CD8-positive, alpha-beta memory T cell (primary cell): ENCODE results near the gene CTNND2. TPM values are rescaled to one million over a fixed set of nuclear protein-coding genes. Genes with fewer than 3 reads are reported as not detected.

Source experiments
- CTCF ChIA-PET: fragments of 350-600 bp; sonication (Branson Sonifier 250); formaldehyde crosslinking; loops from one replicate; lab custom pipeline; 2021; ENCODE audit warnings: antibody characterized with exemption; lab: Charles Lee
- POLR2A ChIA-PET: fragments of 350-600 bp; sonication (Branson Sonifier 250); formaldehyde crosslinking; loops from one replicate; lab custom pipeline; 2021; ENCODE audit warnings: antibody characterized with exemption; lab: Charles Lee
- DNase-seq, 5 donors: peaks; one replicate each; pipeline versions ENCODE4 v3.0.0 to v3.0.0-alpha.2; 2020 to 2022; ENCODE audit warnings: mixed read lengths in 1 of 5
- H3K27ac ChIP-seq: one replicate; pipeline ENCODE4 v1.7.0; 2013; ENCODE audit warnings: low read depth, mild to moderate bottlenecking, low read length, moderate library complexity
- H3K27me3 ChIP-seq: 2 replicates; pipeline ENCODE4 v1.7.0; 2013; ENCODE audit warnings: low read length, mild to moderate bottlenecking; ENCODE audit not compliant: insufficient read depth, poor library complexity, severe bottlenecking
- H3K36me3 ChIP-seq: 2 replicates; pipeline ENCODE4 v1.7.0; 2013; ENCODE audit warnings: mild to moderate bottlenecking, low read length, moderate library complexity; ENCODE audit not compliant: insufficient read depth
- H3K4me1 ChIP-seq: 2 replicates; pipeline ENCODE4 v1.7.0; 2013; ENCODE audit warnings: mild to moderate bottlenecking, low read length, moderate library complexity; ENCODE audit not compliant: insufficient read depth
- H3K4me3 ChIP-seq: 2 replicates; pipeline ENCODE4 v1.7.0; 2013; ENCODE audit warnings: mild to moderate bottlenecking, low read length
- H3K9me3 ChIP-seq: 2 replicates; pipeline ENCODE4 v1.7.0; 2013; ENCODE audit warnings: mild to moderate bottlenecking, low read length
- H3K27ac Mint-ChIP-seq, 8 donors: one replicate each; pipeline ENCODE4 v1.8.0; 2020 to 2021; ENCODE audit warnings: mixed read lengths in 8 of 8, mild to moderate bottlenecking in 6 of 8, inconsistent platforms in 3 of 8, moderate library complexity in 3 of 8
- H3K27me3 Mint-ChIP-seq, 2 donors: one replicate each; pipeline ENCODE4 v1.8.0; 2020 to 2021; ENCODE audit warnings: mixed read lengths in 2 of 2, mild to moderate bottlenecking in 1 of 2, moderate library complexity in 1 of 2
- H3K36me3 Mint-ChIP-seq, 3 donors: one replicate each; pipeline ENCODE4 v1.8.0; 2020 to 2021; ENCODE audit warnings: mixed read lengths in 3 of 3, inconsistent platforms in 1 of 3, mild to moderate bottlenecking in 1 of 3
- H3K4me1 Mint-ChIP-seq, 3 donors: one replicate each; pipeline ENCODE4 v1.8.0; 2020 to 2021; ENCODE audit warnings: mixed read lengths in 3 of 3, inconsistent platforms in 1 of 3, mild to moderate bottlenecking in 1 of 3
- H3K4me3 Mint-ChIP-seq, 7 donors: one replicate each; pipeline ENCODE4 v1.8.0; 2020 to 2021; ENCODE audit warnings: mixed read lengths in 7 of 7, mild to moderate bottlenecking in 6 of 7, moderate library complexity in 4 of 7, inconsistent platforms in 2 of 7
- H3K9me3 Mint-ChIP-seq, 5 donors: one replicate each; pipeline ENCODE4 v1.8.0; 2020 to 2022; ENCODE audit warnings: mixed read lengths in 5 of 5, mild to moderate bottlenecking in 3 of 5, moderate library complexity in 2 of 5, inconsistent platforms in 1 of 5
- polyA plus RNA-seq: library from polyadenylated mRNA; unstranded; fragments of 300-500 nt; fragmentation: Illumina TruSeq; gene quantifications from one replicate; pipeline ENCODE4 v1.2.3, GENCODE V29; 2021
- total RNA-seq, 2 experiments: library from RNA; stranded (reverse); gene quantifications; one replicate each; pipeline ENCODE4 v1.2.3, GENCODE V29; 2021

Gene CTNND2
- total and polyA plus RNA-seq, 3 experiments from 2014 or later: not detected

- no peak overlapping the region for H3K27ac Mint-ChIP-seq
- DNase-seq: no peak
Measured at GRCh38 chr5:11758321-11758720, 145.9 kb downstream of the CTNND2 start.

GRCh38 chr5:11757661-11758060 is 146.6 kb downstream of the CTNND2 start:
- POLR2A ChIA-PET: no interaction called here
- no peak overlapping the region for H3K27ac Mint-ChIP-seq
- no peak overlapping the region for H3K27ac ChIP-seq
- H3K9me3 ChIP-seq: no peaks in the 10 kb centered on the region
- no peaks in the 10 kb centered on the region for H3K27me3 Mint-ChIP-seq
- H3K4me1 Mint-ChIP-seq: no peaks in the 10 kb centered on the region
- H3K4me3 ChIP-seq: no peak overlapping the region
- H3K36me3 ChIP-seq: no peaks in the 10 kb centered on the region
- no peaks in the 10 kb centered on the region for H3K4me1 ChIP-seq
- no peaks in the 10 kb centered on the region for H3K27me3 ChIP-seq
- CTCF ChIA-PET: no interaction called here
- H3K9me3 Mint-ChIP-seq: peaks cover 0 to 31% (median 5%) of the 10 kb centered on the region in 5 donors
- H3K4me3 Mint-ChIP-seq: no peak overlapping the region
- DNase-seq: no peak
- H3K36me3 Mint-ChIP-seq: no peaks in the 10 kb centered on the region

More at GRCh38 chr5:11758321-11758720, 145.9 kb downstream of the CTNND2 start:
- ChIA-PET POLR2A (no interaction called here), CTCF (no interaction called here)
- H3K27ac ChIP-seq: no peak overlapping the region
- no peaks in the 10 kb centered on the region for H3K9me3 ChIP-seq
- no peaks in the 10 kb centered on the region for H3K36me3 ChIP-seq
- H3K27me3 ChIP-seq: no peaks in the 10 kb centered on the region
- H3K4me3 ChIP-seq: no peak overlapping the region
- no peaks in the 10 kb centered on the region for H3K36me3 Mint-ChIP-seq
- no peak overlapping the region for H3K4me3 Mint-ChIP-seq
- no peaks in the 10 kb centered on the region for H3K4me1 ChIP-seq
- no peaks in the 10 kb centered on the region for H3K27me3 Mint-ChIP-seq
- H3K9me3 Mint-ChIP-seq: peaks cover 0 to 33% (median 5%) of the 10 kb centered on the region in 5 donors
- H3K4me1 Mint-ChIP-seq: no peaks in the 10 kb centered on the region

GRCh38 chr5:11737010-11737409 is 167.2 kb downstream of the CTNND2 start:
- no peaks in the 10 kb centered on the region for H3K9me3 ChIP-seq
- H3K36me3 ChIP-seq: no peaks in the 10 kb centered on the region
- peaks cover 0 to 2% (median 0%) of the 10 kb centered on the region in 3 donors for H3K36me3 Mint-ChIP-seq
- H3K4me3 Mint-ChIP-seq: no peak overlapping the region
- no peaks in the 10 kb centered on the region for H3K4me1 ChIP-seq
- POLR2A ChIA-PET: no interaction called here
- no peaks in the 10 kb centered on the region for H3K4me1 Mint-ChIP-seq
- no peak overlapping the region for H3K4me3 ChIP-seq
- DNase-seq: no peak
- no peak overlapping the region for H3K27ac ChIP-seq
- no peaks in the 10 kb centered on the region for H3K27me3 ChIP-seq
- H3K27ac Mint-ChIP-seq: no peak overlapping the region
- H3K27me3 Mint-ChIP-seq: peaks cover 0 to 2% of the 10 kb centered on the region in 2 donors
- CTCF ChIA-PET: no interaction called here
- peaks cover 2 to 14% (median 3%) of the 10 kb centered on the region in 5 donors for H3K9me3 Mint-ChIP-seq

- Histone ChIP-seq H3K4me3 (no peak overlapping the region), H3K27ac (no peak overlapping the region), H3K36me3 (no peaks in the 10 kb centered on the region), H3K9me3 (no peaks in the 10 kb centered on the region), H3K27me3 (no peaks in the 10 kb centered on the region), H3K4me1 (no peaks in the 10 kb centered on the region)
- peaks cover 2 to 12% (median 9%) of the 10 kb centered on the region in 5 donors for H3K9me3 Mint-ChIP-seq
- peaks cover 0 to 2% (median 0%) of the 10 kb centered on the region in 3 donors for H3K36me3 Mint-ChIP-seq
- DNase-seq: no peak
- ChIA-PET POLR2A (no interaction called here), CTCF (no interaction called here)
- peaks cover 0 to 2% of the 10 kb centered on the region in 2 donors for H3K27me3 Mint-ChIP-seq
- no peak overlapping the region for H3K4me3 Mint-ChIP-seq
- no peaks in the 10 kb centered on the region for H3K4me1 Mint-ChIP-seq
- H3K27ac Mint-ChIP-seq: no peak overlapping the region
Measured at GRCh38 chr5:11734369-11734768, 169.9 kb downstream of the CTNND2 start.

GRCh38 chr5:11733840-11734192 is 170.4 kb downstream of the CTNND2 start:
- no peaks in the 10 kb centered on the region for H3K36me3 ChIP-seq
- no peak for DNase-seq
- no peaks in the 10 kb centered on the region for H3K9me3 ChIP-seq
- CTCF ChIA-PET: no interaction called here
- Mint-ChIP-seq H3K27me3 (peaks cover 0 to 2% of the 10 kb centered on the region in 2 donors), H3K27ac (no peak overlapping the region), H3K4me1 (no peaks in the 10 kb centered on the region), H3K9me3 (peaks cover 0 to 12% (median 9%) of the 10 kb centered on the region in 5 donors), H3K36me3 (peaks cover 0 to 2% (median 0%) of the 10 kb centered on the region in 3 donors), H3K4me3 (no peak overlapping the region)
- H3K27me3 ChIP-seq: no peaks in the 10 kb centered on the region
- H3K27ac ChIP-seq: no peak overlapping the region
- H3K4me3 ChIP-seq: no peak overlapping the region
- no peaks in the 10 kb centered on the region for H3K4me1 ChIP-seq
- POLR2A ChIA-PET: no interaction called here

GRCh38 chr5:11733185-11733839 is 170.9 kb downstream of the CTNND2 start:
- Histone ChIP-seq H3K27ac (no peak overlapping the region), H3K4me1 (no peaks in the 10 kb centered on the region), H3K36me3 (no peaks in the 10 kb centered on the region), H3K9me3 (no peaks in the 10 kb centered on the region), H3K27me3 (no peaks in the 10 kb centered on the region), H3K4me3 (no peak overlapping the region)
- CTCF ChIA-PET: no interaction called here
- H3K4me1 Mint-ChIP-seq: no peaks in the 10 kb centered on the region
- POLR2A ChIA-PET: no interaction called here
- no peaks in the 10 kb centered on the region for H3K36me3 Mint-ChIP-seq
- H3K27me3 Mint-ChIP-seq: peaks cover 0 to 2% of the 10 kb centered on the region in 2 donors
- no peak overlapping the region for H3K4me3 Mint-ChIP-seq
- H3K27ac Mint-ChIP-seq: no peak overlapping the region
- no peak for DNase-seq
- peaks cover 0 to 9% (median 7%) of the 10 kb centered on the region in 5 donors for H3K9me3 Mint-ChIP-seq

GRCh38 chr5:11724940-11725339 is 179.3 kb downstream of the CTNND2 start:
- Histone ChIP-seq H3K4me3 (no peak overlapping the region), H3K27ac (no peak overlapping the region), H3K4me1 (no peaks in the 10 kb centered on the region), H3K27me3 (no peaks in the 10 kb centered on the region), H3K9me3 (no peaks in the 10 kb centered on the region), H3K36me3 (no peaks in the 10 kb centered on the region)
- Mint-ChIP-seq H3K4me1 (no peaks in the 10 kb centered on the region), H3K9me3 (peaks cover 0 to 9% (median 4%) of the 10 kb centered on the region in 5 donors), H3K27ac (no peak overlapping the region), H3K36me3 (no peaks in the 10 kb centered on the region), H3K4me3 (no peak overlapping the region), H3K27me3 (no peaks in the 10 kb centered on the region)
- POLR2A ChIA-PET: no interaction called here
- DNase-seq: no peak
- CTCF ChIA-PET: no interaction called here

GRCh38 chr5:11719888-11720481 is 184.3 kb downstream of the CTNND2 start:
- Mint-ChIP-seq H3K27ac (no peak overlapping the region), H3K9me3 (peaks cover 2 to 18% (median 4%) of the 10 kb centered on the region in 5 donors), H3K4me3 (no peak overlapping the region), H3K27me3 (no peaks in the 10 kb centered on the region), H3K4me1 (no peaks in the 10 kb centered on the region), H3K36me3 (no peaks in the 10 kb centered on the region)
- H3K4me3 ChIP-seq: no peak overlapping the region
- H3K27me3 ChIP-seq: no peaks in the 10 kb centered on the region
- H3K4me1 ChIP-seq: no peaks in the 10 kb centered on the region
- no peaks in the 10 kb centered on the region for H3K9me3 ChIP-seq
- no peak overlapping the region for H3K27ac ChIP-seq
- ChIA-PET CTCF (no interaction called here), POLR2A (no interaction called here)
- no peaks in the 10 kb centered on the region for H3K36me3 ChIP-seq
- DNase-seq: no peak
